HL-60 (cell line): Measurements from ENCODE around the gene CDHR1.

Source experiments
- CTCF ChIP-seq: IDR thresholded peaks from one replicate; pipeline ENCODE4 v1.5.1; 2011; ENCODE audit warnings: low read length, control low read depth, inconsistent platforms; ENCODE audit not compliant: insufficient read depth
- GABPA ChIP-seq: IDR thresholded peaks from 2 replicates; pipeline ENCODE4 v1.6.1; 2012; ENCODE audit warnings: low read depth
- POLR2AphosphoS5 ChIP-seq: IDR thresholded peaks from 2 replicates; pipeline ENCODE4 v1.6.1; 2012; ENCODE audit warnings: low read depth
- REST ChIP-seq: IDR thresholded peaks from 2 replicates; pipeline ENCODE4 v1.6.1; 2012; ENCODE audit warnings: low read depth; ENCODE audit not compliant: insufficient replicate concordance
- SPI1 ChIP-seq: IDR thresholded peaks from 2 replicates; pipeline ENCODE4 v1.6.1; 2012; ENCODE audit warnings: low read depth, mild to moderate bottlenecking, borderline replicate concordance

- TF ChIP-seq REST: no peak
- no peak for TF ChIP-seq POLR2AphosphoS5
- no peak for TF ChIP-seq CTCF
- no peak for TF ChIP-seq GABPA
- TF ChIP-seq SPI1: no peak
These were observed 6.9 kb downstream of the CDHR1 start for GRCh38 chr10:84201244-84201606.
